Endothelial cell of umbilical vein (primary cell): Measurements from ENCODE around the gene MMP23B. TPM values are rescaled to one million over a fixed set of nuclear protein-coding genes. Genes with fewer than 3 reads are reported as not detected.

Experiments
- BruUV-seq: library from RNA; stranded (reverse); fragments of 400-500 nt; replicated peaks from 2 replicates; lab custom pipeline; 2021; lab: Mats Ljungman, UMichigan
- CTCF ChIA-PET: fragments of 300-600, 350-600 bp; sonication (Branson Sonifier 250); formaldehyde crosslinking; loops from one replicate; lab custom pipeline; 2021; ENCODE audit warnings: antibody characterized with exemption, inconsistent platforms; lab: Charles Lee
- POLR2A ChIA-PET: fragments of 300-600, 350-600 bp; sonication (Branson Sonifier 250); formaldehyde crosslinking; loops from one replicate; lab custom pipeline; 2021; ENCODE audit warnings: antibody characterized with exemption, inconsistent platforms; lab: Charles Lee
- DNase-seq: peaks from one replicate; pipeline ENCODE4 v3.0.0-alpha.2; 2011; ENCODE audit warnings: low read depth, low spot score
- FAIRE-seq: peaks from 2 replicates; lab custom pipeline; 2011; peaks lifted over from hg19 to GRCh38; lab: Jason Lieb, UNC
- H2AFZ ChIP-seq: 2 replicates; pipeline ENCODE4 v1.6.0; 2012; ENCODE audit warnings: low read depth, low read length, control low read depth, inconsistent platforms
- H3K27ac ChIP-seq: 2 replicates; pipeline ENCODE4 v1.5.1; 2011; ENCODE audit warnings: low read depth, mild to moderate bottlenecking, control low read depth, low read length, moderate library complexity; ENCODE audit not compliant: insufficient read depth
- H3K27me3 ChIP-seq, 2 experiments: 2 replicates each; pipeline versions ENCODE4 v1.6.0 to v1.6.1; 2011; ENCODE audit warnings: low read length in 2 of 2, mixed read lengths in 1 of 2; ENCODE audit not compliant: control insufficient read depth in 2 of 2, insufficient read depth in 2 of 2
- H3K36me3 ChIP-seq, 2 experiments: 2 replicates in 1 of 2; 3 replicates in 1 of 2; pipeline ENCODE4 v1.5.1; 2011; ENCODE audit warnings: low read length in 2 of 2, mild to moderate bottlenecking in 1 of 2, moderate library complexity in 1 of 2; ENCODE audit not compliant: control insufficient read depth in 2 of 2, insufficient read depth in 2 of 2; ENCODE audit errors: extremely low read depth in 1 of 2
- H3K4me1 ChIP-seq: 3 replicates; pipeline ENCODE4 v1.5.1; 2011; ENCODE audit warnings: mild to moderate bottlenecking, low read length; ENCODE audit not compliant: control insufficient read depth, insufficient read depth; ENCODE audit errors: extremely low read depth
- H3K4me2 ChIP-seq: 2 replicates; pipeline ENCODE4 v1.6.1; 2011; ENCODE audit warnings: low read length, control low read depth, mixed read lengths; ENCODE audit not compliant: insufficient read depth
- H3K4me3 ChIP-seq, 3 experiments: fragments of 200-600 bp in 1 of 3; sonication (generic), shearing (Covaris generic) in 1 of 3; replicated peaks in 1 of 3; 2 replicates each; pipeline ENCODE4 v1.5.1; 2011 to 2016; ENCODE audit warnings: control low read depth in 3 of 3, low read length in 3 of 3, mild to moderate bottlenecking in 2 of 3, inconsistent platforms in 1 of 3, low read depth in 1 of 3, moderate library complexity in 1 of 3; ENCODE audit not compliant: insufficient read depth in 1 of 3
- H3K79me2 ChIP-seq: 2 replicates; pipeline ENCODE4 v1.6.0; 2012; ENCODE audit warnings: low read length, inconsistent platforms; ENCODE audit not compliant: control insufficient read depth, insufficient read depth
- H3K9ac ChIP-seq: replicated peaks from 2 replicates; pipeline ENCODE3; 2011; ENCODE audit warnings: low read length, control low read depth; ENCODE audit not compliant: insufficient read depth; ENCODE audit errors: extremely low read depth
- H3K9me1 ChIP-seq: replicated peaks from 3 replicates; pipeline ENCODE4 v1.6.0; 2011; ENCODE audit warnings: mild to moderate bottlenecking, low read length; ENCODE audit not compliant: control insufficient read depth, insufficient read depth; ENCODE audit errors: extremely low read depth
- H3K9me3 ChIP-seq: replicated peaks from 2 replicates; pipeline ENCODE4 v1.5.1; 2012; ENCODE audit warnings: low read length, inconsistent platforms; ENCODE audit not compliant: control insufficient read depth, insufficient read depth
- H4K20me1 ChIP-seq: replicated peaks from 2 replicates; pipeline ENCODE3; 2011; ENCODE audit warnings: mild to moderate bottlenecking, low read length; ENCODE audit not compliant: control insufficient read depth, insufficient read depth; ENCODE audit errors: extremely low read depth
- EZH2 ChIP-seq: IDR thresholded peaks from 2 replicates; pipeline ENCODE4 v1.6.1; 2012; ENCODE audit warnings: borderline replicate concordance, low read depth, mild to moderate bottlenecking, moderate library complexity, low read length, inconsistent platforms; ENCODE audit not compliant: severe bottlenecking
- FOS ChIP-seq: IDR thresholded peaks from 2 replicates; pipeline ENCODE4 v1.6.1; 2011; ENCODE audit warnings: mild to moderate bottlenecking, low read length, moderate library complexity, borderline replicate concordance; ENCODE audit not compliant: insufficient read depth
- GATA2 ChIP-seq: IDR thresholded peaks from 2 replicates; pipeline ENCODE4 v1.7.0; 2011; ENCODE audit warnings: low read depth, mild to moderate bottlenecking, moderate library complexity, mixed read lengths, low read length; ENCODE audit not compliant: insufficient read length, insufficient read depth
- JUN ChIP-seq: IDR thresholded peaks from 2 replicates; pipeline ENCODE4 v1.6.1; 2011; ENCODE audit warnings: borderline replicate concordance, low read depth; ENCODE audit not compliant: insufficient read length, insufficient read depth
- MYC ChIP-seq: IDR thresholded peaks from one replicate; pipeline ENCODE4 v1.6.1; 2011; ENCODE audit warnings: mild to moderate bottlenecking, low read depth, low read length
- POLR2A ChIP-seq: IDR thresholded peaks from 2 replicates; pipeline ENCODE4 v1.6.1; 2012; ENCODE audit warnings: low read depth, mild to moderate bottlenecking, control low read depth, low read length
- POLR2AphosphoS5 ChIP-seq: IDR thresholded peaks from 2 replicates; pipeline ENCODE4 v1.6.1; 2012; ENCODE audit warnings: low read depth, mild to moderate bottlenecking, control low read depth, low read length, moderate library complexity; ENCODE audit not compliant: insufficient read depth
- dilution Hi-C: fragments of 300-500 bp; cut with MboI; formaldehyde crosslinking; loops from one replicate; pipeline ENCODE4 v1.15.0; 2019; ENCODE audit warnings: low sequenced_read_pairs; ENCODE audit not compliant: extremely low pct_ligation_motif_present
- intact Hi-C: fragments of 100-400 bp; cut with micrococcal nuclease; formaldehyde crosslinking; loops from one replicate; pipeline ENCODE4 v1.10.0; 2022
- polyA plus RNA-seq, 4 experiments: library from polyadenylated mRNA; depleted of rRNA in 3 of 4; stranded (reverse) in 3 of 4; unstranded in 1 of 4; fragments of >200 nt; gene quantifications; 2 replicates each; pipeline versions ENCODE4 v1.2.1 to v1.2.3, GENCODE V29; 2011 to 2012; ENCODE audit warnings: missing spikeins in 1 of 4
- total RNA-seq: library from RNA; stranded (reverse); gene quantifications from 2 replicates; pipeline ENCODE4 v1.2.3, GENCODE V29; 2021
- TF ChIP-seq, protein P1 (sequence below), 2 donors: IDR thresholded peaks; 1 replicate in 1 of 2; 2 replicates in 1 of 2; pipeline ENCODE4 v1.5.1; 2011; ENCODE audit warnings: low read length in 2 of 2, mild to moderate bottlenecking in 2 of 2, moderate library complexity in 2 of 2, control low read depth in 1 of 2, inconsistent platforms in 1 of 2, low read depth in 1 of 2; ENCODE audit not compliant: insufficient read depth in 1 of 2; ENCODE audit errors: extremely low read depth in 1 of 2
- TF ChIP-seq, protein P2 (sequence below): IDR thresholded peaks from 2 replicates; pipeline ENCODE4 v1.6.1; 2011; ENCODE audit not compliant: insufficient read depth, insufficient read length

The MMP23B gene
- total and polyA plus RNA-seq, 2 donors (not counting 3 experiments of a cell fraction or from before 2014, with no cell fraction given): 0.62 to 5.3 TPM

DNA sequence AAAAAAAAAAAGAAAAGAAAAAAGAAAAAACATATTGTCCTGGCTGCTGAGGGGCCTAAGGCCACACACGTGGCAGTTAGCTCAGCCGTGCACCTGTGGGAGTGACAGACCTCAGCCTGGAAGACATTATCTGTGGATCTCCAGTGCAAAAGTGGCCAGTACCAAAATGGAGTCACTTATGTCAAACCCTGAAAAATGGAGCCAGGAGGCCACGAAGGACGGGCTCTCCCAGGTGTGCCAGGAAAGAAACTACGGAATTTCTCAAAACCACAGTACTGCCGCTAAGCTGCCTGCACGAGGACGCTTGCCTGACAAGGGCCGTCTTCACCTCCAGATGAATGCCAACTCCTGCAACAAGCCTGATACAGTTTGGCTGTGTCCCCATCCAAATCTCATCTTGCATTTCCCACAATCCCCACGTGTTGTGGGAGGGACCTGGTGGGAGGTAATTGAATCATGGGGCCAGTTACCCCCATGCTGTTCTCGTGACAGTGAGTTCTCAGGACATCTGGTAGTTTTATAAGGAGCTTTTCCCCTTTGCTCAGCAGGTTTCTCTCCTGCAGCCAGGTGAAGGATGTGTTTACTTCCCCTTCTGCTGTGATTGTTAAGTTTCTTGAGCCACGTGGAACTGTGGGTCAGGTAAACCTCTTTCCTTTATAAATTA, 22.0 kb upstream of the MMP23B start:
- CTCF ChIA-PET: no interaction called here
- dilution Hi-C loops: no loop called here
- no peak for FAIRE-seq

More for the DNA sequence above, 22.0 kb upstream of the MMP23B start:
- Histone ChIP-seq H4K20me1 (no peaks in the 10 kb centered on the region), H3K4me2 (no peak overlapping the region), H3K27ac (no peak overlapping the region), H2AFZ (no peak overlapping the region), H3K4me3 (no peak overlapping the region), H3K9ac (no peak overlapping the region), H3K9me1 (no peaks in the 10 kb centered on the region), H3K79me2 (no peaks in the 10 kb centered on the region), H3K36me3 (no peaks in the 10 kb centered on the region), H3K9me3 (no peaks in the 10 kb centered on the region), H3K27me3 (no peaks in the 10 kb centered on the region), H3K4me1 (peaks cover 11% of the 10 kb centered on the region)
- no peak for DNase-seq
- intact Hi-C loops: no loop called here
- no peak for TF ChIP-seq JUN
- TF ChIP-seq GATA2: no peak
- TF ChIP-seq POLR2A: no peak
- TF ChIP-seq EZH2: no peak
- TF ChIP-seq, protein P1, sequence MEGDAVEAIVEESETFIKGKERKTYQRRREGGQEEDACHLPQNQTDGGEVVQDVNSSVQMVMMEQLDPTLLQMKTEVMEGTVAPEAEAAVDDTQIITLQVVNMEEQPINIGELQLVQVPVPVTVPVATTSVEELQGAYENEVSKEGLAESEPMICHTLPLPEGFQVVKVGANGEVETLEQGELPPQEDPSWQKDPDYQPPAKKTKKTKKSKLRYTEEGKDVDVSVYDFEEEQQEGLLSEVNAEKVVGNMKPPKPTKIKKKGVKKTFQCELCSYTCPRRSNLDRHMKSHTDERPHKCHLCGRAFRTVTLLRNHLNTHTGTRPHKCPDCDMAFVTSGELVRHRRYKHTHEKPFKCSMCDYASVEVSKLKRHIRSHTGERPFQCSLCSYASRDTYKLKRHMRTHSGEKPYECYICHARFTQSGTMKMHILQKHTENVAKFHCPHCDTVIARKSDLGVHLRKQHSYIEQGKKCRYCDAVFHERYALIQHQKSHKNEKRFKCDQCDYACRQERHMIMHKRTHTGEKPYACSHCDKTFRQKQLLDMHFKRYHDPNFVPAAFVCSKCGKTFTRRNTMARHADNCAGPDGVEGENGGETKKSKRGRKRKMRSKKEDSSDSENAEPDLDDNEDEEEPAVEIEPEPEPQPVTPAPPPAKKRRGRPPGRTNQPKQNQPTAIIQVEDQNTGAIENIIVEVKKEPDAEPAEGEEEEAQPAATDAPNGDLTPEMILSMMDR (IDR thresholded peaks at IDR 0.05; ENCODE audit: extremely low read depth in 1 of 2, insufficient read depth in 1 of 2, low read depth in 1 of 2, low read length in 2 of 2): no peak
- TF ChIP-seq POLR2AphosphoS5: no peak
- TF ChIP-seq, protein P2, sequence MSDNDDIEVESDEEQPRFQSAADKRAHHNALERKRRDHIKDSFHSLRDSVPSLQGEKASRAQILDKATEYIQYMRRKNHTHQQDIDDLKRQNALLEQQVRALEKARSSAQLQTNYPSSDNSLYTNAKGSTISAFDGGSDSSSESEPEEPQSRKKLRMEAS: no peak
- TF ChIP-seq MYC: no peak
- no peak for TF ChIP-seq FOS
- POLR2A ChIA-PET: no interaction called here
- no TSS peak for BruUV-seq
